ENCODE data around the gene MINDY3.
"Not testable (repeated sequence)": the region's sequence is repeated elsewhere in the genome, so short reads cannot be mapped to it uniquely, and the experiment has no call there.

MINDY3 gene

DNA sequence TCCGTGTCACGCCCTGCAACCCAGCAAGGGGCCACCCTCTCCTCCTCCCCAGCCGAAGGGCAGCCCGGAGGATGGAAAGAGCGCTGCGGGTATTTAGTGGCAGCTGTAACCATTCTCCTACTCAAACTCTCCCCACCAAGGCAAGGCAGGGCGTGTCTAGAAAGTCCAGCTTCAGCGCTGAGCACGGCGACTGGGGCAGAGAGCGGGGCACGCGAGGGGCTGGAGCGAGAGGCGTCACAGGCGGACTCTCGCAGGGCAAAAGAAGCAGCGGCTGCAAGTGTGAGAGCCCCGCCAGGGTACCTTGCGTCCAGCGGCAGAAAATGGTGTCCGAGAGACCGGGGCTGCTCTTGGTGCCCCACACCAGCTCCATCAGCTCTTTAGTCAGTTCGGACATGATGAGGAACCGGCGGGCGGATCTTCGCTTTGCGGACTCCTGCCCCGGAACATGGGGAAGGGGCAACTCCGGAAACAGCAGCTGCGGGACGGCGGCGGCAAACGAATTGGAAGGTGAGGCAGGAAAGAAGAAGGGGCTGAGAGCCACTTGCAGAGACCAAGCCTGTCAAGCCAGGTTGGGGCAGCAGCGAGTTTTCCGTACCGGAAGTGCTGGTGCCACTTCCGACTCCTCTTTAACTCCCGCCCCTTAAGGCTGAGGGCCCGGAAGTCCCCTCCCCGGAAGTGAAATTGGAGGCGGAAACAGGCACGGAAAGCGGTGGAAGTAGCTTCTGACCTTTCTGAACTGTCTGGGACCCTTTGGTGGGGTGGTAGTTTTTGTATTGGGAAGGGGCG, at the start of gene MINDY3:
Gene MINDY3, minus strand, starts transcription at position 602 of the 786 bp plus-strand sequence. Its CDS starts 208 bp downstream, at position 394.
- peak; percentile 78 for DNase-seq

DNA sequence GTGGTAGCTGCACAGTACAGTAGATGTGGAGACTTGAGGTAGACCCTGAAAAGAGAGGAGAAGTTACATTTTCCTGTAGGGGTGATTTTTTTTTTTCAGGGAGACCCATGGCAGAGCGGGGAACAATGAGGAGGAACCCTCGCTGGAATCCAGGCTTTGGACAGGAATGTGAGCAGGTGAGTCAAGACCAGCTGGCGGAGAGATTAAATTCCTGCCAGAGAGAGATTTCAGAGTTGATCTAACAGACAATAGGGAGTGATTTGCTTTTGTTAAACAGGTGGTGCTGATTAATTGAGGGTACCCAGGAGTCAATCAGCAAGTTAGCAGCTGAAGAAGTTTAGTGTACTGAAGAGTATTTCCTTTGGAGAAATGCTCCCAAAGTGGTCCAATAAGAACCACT, 41.6 kb upstream of the MINDY3 start:
- DNase-seq, result no peak

DNA sequence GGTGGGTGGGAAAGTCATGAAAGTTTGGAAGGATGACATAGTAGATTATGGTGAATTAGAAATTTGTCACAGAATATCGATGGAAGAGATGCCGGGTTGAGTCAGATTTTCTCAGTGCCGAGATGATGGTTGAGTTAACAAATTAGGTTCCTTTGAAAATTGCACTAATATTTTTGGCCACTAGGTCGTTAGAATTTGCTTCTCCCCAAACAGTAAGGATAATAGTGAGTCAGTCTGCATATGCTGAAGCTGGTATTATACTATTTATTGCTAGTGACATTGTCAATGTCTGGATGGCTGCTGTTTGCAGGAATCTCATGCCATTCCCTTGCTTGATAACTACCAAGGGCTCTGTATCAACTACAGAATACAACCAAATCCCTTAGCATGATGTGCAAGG, 37.7 kb upstream of the MINDY3 start:
- no peak for DNase-seq

DNA sequence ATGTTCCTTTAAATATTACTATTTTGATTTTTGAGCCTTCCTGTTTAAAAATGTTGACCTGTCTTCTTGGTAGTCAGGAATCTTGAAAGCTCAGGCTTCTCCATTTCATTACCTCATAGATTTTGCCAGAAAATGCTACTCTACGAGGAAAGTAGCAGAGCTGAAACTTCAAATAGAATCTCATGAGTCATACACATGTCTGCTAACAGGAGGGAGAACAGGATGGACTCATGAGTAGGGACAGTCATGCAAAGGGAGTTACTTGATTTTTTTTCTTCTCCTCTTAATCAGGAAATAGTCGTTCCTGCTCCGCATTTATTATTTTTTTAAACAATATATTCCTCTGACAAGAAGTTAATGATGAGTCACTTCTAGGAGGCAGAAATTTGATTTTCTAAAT, 37.0 kb upstream of the MINDY3 start:
- no peak for DNase-seq

DNA sequence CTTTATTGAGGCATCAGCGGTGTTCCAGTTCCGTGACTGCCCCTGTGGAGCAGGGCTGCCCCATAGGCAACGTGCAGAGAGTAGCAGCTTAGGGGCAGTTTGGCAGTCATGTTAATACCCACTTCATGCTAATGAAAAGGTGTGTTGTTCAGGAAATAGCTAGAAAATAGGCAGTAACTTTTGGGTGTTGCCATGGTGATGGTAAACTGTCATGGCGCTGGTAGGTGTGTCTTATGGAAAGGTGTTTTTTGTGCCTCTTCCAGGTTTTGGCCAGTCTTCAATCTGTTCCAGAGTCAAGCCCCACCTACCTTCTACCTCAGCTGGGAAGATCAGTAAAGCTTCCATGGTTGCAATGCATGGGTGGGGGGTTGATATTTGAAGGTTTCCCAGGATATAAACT, 36.3 kb upstream of the MINDY3 start:
- DNase-seq, result no peak

DNA sequence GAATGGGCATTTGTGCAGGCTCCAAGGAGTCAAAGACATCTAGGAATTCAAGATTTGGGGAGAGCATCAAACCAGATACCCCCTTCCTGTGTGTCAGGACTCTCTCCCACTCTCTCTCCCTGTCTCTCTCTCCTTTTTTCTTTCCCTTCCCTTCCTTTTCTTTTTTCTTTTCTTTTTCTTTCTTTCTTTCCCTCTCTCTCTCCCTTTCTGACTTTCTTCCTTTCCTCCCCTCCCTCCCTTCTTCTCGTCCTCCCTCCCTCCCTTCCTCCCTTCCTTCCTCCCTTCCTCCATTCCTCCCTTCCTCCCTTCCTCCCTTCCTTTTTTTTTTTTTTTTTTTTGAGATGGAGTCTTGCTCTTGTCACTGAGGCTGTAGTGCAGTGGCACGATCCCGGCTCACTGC, 24.1 kb upstream of the MINDY3 start:
- DNase-seq, result no peak

DNA sequence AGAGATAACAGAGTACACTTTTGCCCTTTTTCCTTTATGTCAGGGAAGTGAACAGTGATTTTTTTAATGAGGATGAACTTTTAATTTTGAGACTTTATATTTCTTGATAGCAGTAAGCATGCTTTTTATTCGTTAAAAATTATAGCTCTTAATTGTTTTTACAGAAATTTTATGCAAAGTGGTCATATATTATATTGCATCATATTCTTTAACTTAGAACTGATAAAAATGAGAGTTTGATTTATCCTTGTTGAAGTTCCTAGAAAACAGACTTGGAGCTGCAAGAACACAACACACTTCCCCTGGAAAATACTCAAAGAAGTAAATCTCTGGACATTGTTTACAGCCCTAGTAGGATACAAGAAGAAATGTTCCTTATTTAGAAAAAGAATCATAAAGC, 21.2 kb upstream of the MINDY3 start:
- no peak for DNase-seq

DNA sequence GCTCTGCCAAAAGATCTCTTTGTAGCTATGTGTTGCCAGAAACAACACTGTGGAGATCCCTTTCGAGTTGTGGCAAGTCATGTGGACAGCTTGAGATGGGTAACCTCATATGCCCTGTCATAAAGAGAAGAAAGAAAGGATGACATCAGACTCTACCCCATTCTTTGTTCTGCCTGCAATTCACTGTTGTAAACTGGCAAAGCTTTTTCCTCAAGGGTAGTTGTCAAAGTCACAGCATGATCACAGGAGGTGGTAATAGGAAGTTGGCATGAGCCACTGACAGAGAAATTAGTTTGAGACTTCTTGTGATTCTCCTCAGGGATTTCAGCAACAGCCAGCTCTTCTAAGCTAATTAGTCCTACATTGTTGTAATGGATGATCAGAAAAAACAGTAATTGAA, 19.4 kb upstream of the MINDY3 start:
- no peak for DNase-seq

DNA sequence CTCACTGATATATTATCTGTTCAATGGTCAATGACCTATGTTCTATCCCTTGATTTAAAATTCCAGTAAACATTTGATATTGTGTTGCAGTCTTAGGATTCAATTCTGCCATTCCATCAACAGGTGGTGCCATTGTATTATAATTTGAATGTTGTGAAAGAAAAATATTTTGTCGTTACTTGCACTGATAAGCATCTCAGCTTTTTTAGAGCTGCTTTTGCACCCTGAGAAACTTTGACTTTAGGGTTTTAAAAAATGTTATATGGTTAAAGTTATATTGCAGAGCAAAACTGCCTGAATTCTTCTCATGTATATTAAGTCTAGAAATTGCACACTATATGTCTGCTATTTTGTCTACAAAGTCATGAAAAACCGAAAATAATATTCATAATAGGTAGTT, 18.8 kb upstream of the MINDY3 start:
- DNase-seq, result no peak

DNA sequence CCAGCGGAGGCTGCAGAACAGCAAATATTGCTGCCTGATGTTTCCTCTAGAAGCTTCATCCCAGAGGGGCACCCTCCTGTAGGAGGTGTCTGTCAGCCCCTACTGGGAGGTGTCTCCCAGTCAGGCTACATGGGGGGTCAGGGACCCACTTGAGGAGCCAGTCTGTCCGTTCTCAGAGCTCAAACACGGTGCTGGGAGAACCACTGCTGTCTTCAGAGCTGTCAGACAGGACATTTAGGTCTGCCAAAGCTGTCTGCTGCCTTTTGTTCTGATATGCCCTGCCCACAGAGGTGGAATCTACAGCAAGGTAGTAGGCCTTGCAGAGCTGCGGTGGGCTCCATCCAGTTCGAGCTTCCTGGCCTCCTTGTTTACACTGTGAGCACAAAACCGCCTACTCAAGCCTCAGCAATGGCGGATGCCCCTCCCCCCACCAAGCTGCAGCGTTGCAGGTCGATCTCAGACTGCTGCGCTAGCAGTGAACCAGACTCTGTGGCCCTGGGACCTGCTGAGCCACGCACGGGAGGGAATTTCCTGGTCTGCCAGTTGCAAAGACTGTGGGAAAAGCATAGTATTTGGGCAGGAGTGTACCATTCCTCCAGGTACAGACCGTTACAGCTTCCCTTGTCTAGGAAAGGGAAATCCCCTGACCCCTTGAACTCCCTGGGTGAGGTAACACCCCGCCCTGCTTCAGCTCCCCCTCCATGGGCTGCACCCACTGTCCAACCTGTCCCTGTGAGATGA, 17.7 kb upstream of the MINDY3 start:
- no peak for DNase-seq

DNA sequence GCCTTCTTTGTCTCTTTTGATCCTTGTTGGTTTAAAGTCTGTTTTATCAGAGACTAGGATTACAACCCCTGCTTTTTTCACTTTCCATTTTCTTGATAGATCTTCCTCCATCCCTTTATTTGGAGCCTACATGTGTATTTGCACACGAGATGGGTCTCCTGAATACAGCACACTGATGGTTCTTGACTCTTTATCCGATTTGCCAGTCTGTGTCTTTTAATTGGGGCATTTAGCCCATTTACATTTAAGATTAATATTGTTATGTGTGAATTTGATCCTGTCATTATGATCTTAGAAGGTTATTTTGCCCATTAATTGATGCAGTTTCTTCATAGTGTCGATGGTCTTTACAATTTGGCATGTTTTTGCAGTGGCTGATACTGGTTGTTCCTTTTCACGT, 16.0 kb upstream of the MINDY3 start:
- DNase-seq, result not testable (repeated sequence)

DNA sequence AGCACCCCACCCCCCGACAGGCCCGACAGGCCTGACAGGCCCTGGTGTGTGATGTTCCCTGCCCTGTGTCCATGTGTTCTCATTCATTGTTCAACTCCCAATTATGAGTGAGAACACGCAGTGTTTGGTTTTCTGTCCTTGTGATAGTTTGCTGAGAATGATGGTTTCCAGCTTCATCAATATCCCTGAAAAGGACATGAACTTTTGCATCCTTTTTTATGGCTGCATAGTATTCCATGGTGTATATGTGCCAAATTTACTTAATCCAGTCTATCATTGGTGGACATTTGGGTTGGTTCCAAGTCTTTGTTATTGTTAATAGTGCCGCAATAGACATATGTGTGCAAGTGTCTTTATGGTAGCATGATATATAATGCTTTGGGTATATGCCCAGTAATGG, 12.3 kb upstream of the MINDY3 start:
- DNase-seq, result not testable (repeated sequence)

DNA sequence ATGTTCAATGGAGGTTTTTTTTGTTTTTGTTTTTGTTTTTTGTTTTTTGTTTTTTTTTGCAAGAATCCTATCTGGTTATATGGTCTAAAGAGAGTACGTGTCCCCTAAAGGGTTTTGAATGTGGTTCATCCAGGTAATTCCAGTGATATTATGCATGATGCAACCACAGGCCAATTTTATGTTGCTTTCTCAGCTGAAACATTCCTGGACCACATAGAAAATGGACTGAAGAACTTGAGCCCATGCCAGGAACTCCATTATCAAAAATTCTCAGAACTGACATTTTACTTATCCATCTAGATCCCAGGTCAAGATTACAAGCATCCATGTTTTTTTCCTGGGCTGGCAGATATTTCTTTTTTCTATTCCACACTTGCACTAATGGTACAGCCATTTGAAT, 11.5 kb upstream of the MINDY3 start:
- no peak for DNase-seq

DNA sequence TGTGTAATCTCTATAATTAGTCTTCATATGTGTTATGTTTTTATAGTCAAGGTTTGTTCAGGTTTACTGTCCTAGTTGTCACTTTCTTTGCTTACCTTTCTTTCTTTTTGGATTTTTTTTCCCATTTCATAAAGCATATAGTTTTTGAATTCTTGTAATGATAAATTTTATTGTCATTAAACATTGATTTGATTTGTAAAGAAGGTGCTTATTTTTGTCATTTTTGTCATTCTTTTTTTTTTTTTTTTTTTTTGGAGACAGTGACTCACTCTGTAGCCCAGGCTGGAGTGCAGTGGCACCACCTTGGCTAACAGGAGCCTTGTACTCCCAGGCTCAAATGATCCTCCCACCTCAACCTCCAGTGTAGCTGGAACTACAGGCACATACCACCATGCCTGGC, 9.6 kb upstream of the MINDY3 start:
- DNase-seq, result no peak

DNA sequence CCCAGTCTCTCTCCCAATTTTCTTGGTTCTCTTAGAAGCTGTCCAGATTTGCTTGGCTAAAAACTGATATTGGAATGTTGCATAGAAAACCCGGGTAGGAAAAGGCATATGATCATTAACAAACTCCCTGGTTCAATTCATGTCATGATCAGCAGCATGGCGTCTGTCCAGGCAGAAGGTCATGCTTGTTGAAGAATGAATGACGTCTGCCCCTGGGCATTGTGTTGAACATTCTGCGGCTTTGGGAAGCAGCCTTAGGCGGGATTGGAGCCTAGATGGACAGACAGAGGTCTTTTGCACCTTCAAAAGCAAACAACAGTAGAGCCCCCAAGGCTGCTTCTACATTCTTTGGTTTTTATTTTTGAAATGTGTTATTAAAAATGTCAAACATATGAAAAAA, 7.7 kb upstream of the MINDY3 start:
- DNase-seq, result no peak

DNA sequence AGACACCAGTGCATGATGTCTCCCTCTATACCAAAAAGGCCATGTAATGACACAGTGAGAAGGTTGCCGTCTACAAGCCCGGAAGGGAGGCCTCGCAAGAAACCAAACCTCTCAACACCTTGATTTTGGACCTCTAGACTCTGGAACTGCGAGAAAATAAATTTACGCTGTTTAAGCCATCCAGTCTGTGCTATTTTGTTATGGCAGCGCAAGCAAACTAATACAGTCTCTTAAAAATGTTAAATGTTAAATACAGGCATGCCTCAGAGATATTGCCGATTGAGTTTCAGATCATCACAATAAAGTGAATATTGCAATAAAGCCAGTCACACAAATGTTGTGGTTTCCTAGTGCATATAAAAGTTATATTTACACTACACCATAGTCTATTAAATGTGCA, 5.0 kb upstream of the MINDY3 start:
- no peak for DNase-seq

DNA sequence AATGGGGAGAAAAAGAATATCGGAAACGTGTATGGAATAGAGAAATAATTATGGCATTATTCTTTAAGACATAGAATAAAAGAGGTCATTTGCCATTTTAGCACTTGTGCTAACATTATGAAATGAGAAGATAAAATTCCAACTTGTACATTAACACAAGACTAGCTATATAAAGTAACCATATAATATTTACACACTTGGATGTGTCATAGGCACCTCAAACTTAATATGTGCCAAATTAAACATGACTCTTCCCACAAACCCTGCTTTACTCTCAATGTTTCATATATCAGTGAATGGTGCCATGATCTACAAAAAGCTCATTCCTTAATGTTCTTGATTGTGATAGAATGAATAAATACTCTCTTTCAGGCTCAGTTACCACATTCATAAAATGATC, 4.1 kb upstream of the MINDY3 start:
- no peak for DNase-seq

DNA sequence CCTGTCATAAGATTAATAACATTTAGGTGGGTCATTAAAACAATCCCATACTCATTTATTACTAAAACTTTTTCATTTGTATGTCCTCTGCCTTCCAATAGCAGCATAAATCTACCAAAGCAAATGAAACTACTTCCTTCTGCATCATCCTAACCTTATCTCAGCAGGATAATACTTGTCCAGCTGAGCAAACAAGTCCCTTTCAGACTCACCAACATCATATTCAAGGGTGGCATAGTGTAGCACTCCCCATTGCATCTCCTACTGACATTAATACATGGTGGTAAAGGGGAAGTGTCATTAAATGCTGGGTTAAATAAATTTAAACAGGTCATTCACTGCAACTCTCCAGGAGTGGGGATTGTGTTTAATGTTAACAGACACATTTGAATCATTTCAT, 3.4 kb upstream of the MINDY3 start:
- no peak for DNase-seq

DNA sequence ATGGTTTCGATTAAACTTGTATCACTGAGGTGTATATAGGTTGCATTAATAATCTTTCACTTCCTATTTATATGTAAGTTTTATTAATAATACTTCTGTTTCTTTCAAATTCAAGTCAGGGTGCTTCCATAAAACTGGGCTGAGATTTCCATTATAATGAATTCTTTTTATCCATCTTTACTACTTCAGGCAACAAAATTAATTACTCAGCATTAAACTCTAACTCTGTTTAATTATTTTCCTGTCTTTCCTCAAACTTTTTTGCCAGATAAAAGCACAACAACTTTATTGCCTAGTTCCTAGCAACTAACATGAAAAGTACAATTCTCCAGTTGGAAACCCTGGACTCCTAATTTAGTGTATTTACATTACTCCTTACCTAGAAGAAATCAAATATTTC, 3.0 kb upstream of the MINDY3 start:
- DNase-seq, result no peak

DNA sequence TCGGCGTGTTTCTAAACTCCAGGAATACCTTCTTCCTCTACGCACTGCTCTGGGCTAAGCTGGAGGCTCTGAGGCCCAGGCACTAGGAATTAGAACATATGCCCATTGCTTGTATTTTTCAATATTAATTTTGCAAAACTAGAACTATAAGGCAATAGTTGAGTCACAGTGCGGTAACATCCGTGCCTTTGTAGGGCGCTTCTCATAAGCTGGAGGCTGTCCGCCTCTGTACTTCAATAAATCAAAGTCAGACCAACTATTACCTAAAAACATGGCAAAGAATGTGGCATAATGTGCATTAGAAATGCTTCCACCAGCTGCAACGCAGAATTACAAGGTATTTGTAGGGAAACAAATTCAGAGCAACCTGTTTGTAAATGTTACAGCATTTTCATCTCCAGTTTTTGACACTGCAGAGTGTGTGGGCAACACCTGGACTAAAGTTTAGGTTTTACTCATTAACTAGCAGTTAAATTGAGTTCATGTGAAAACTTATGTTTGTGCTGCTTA, 440 bp upstream of the MINDY3 start:
- DNase-seq, result no peak

DNA sequence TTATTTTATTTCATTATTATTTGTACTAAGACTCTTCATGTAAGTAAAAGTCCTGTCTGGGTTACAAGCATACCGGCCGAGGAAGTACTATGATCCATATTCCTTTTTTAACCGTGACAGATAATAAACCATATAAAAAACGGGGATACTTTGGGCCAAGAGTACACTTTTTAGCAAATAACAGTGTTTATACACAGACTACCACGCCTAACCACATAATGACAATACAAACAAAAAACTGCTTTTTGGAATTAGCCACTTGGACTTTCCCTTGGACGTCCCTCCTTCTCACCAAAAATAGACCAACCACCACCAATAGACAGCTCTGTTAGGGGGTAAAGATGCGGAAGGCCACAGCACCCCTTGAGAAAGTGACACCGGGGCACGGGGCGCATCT, 800 bp downstream of the MINDY3 start:
- no peak for DNase-seq

DNA sequence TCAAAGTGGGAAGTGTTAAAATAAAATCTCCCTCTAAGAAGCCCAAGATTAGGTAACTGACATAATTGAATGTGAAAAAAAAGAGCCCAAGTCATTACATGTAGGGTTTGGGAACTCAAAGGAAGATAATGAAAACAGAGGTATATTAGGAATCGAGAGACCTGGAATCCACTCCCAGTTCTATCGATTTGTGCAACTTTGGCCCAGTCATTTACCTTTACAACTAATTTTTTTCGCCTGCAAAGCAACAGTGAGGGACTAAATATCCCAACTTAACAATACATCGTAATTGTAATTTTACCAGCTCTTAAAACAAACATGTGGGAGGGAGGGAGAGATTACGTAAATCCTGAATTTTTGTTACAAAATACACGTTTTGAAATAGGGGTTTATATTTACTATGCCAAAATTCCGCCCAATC, 1.4 kb downstream of the MINDY3 start:
- no peak for DNase-seq

DNA sequence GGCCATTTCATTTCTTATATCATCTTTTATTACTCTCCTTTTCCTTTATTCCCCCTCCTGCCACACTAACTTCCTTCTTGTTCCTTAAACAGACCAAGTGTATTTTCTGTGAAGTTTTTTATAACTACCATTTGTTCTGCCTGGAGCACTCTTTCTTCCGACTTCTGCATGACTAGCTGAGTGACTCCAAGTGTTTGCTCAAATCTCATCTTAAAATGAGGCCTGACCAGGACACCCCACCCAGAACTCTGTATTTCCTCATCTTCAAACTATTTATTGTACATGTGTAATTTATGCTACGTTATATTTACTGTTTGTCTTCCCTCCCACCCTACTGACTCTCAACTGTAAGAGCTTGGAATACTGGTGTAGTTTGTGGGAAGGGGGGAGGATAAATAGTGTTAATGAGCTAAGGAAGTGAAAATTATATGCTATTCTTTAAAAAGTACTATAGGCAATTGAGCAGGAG, 3.2 kb downstream of the MINDY3 start:
- no peak for DNase-seq

DNA sequence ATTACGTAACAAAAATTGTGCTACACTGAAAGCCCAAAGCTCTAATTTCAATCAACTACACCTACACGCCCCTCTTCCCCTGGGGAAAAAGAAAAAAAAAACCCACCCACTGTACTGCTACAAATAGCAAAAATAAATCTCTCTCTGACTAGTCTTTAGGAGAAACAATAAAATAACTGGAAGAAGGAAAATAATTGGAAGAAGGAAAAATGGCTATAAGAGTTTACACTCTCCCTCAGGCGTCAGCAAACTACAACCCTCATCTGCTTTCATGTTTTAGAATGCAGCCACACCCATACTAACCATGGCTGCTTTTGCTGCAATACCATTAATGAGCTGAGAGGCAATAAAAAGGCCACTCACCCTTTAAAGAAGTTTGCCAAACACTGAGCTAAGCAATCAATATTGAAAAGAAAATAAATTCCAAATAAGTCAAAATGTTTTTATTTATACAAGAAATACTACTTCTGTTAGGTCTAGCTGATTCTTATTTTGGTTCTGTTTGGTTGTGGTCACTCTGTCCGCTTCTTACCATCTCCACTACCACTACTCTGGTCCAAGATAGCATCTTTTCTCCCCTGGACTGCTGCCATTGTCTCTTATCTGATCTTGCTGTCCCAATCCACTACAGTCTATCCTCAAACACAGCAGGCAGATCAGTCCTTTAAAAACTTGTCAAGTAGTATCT, 3.8 kb downstream of the MINDY3 start:
- DNase-seq, result no peak
